ENCODE results near the gene ESPNL.
A peak's percentile ranks its signal among the peaks of the same experiment; 100 is the strongest.

ESPNL gene

GRCh38 chr2:238129166-238130010, 29.2 kb downstream of the ESPNL start:
- no peak for DNase-seq

GRCh38 chr2:238130111-238130695, 30.1 kb downstream of the ESPNL start:
- DNase-seq, result no peak

GRCh38 chr2:238130696-238131628, 30.8 kb downstream of the ESPNL start:
- no peak for DNase-seq

- DNase-seq, result no peak
Observed at GRCh38 chr2:238131761-238132462, 31.8 kb downstream of the ESPNL start.

- no peak for DNase-seq
Observed at GRCh38 chr2:238132463-238133450, 32.6 kb downstream of the ESPNL start.

GRCh38 chr2:238133499-238134392, 33.6 kb downstream of the ESPNL start:
- DNase-seq, result no peak

GRCh38 chr2:238134393-238134785, 34.2 kb downstream of the ESPNL start:
- DNase-seq, result no peak

GRCh38 chr2:238135601-238136150, 35.5 kb downstream of the ESPNL start:
- no peak for DNase-seq

- DNase-seq, result peak; percentile 40
Observed at GRCh38 chr2:238136820-238137537, 36.8 kb downstream of the ESPNL start.

GRCh38 chr2:238137885-238138284, 37.7 kb downstream of the ESPNL start:
- DNase-seq, result no peak

GRCh38 chr2:238138331-238139195, 38.4 kb downstream of the ESPNL start, which contains the start of gene KLHL30:
Gene KLHL30 (plus strand): TSS chr2:238138668. CDS start chr2:238140755, 2,087 bp downstream.
- DNase-seq, result no peak

- DNase-seq, result no peak
Observed at GRCh38 chr2:238139196-238140039, 39.3 kb downstream of the ESPNL start.

- no peak for DNase-seq
Observed at GRCh38 chr2:238140040-238140439, 39.9 kb downstream of the ESPNL start.

GRCh38 chr2:238140721-238141540, 40.8 kb downstream of the ESPNL start:
- DNase-seq, result no peak

GRCh38 chr2:238141541-238142318, 41.6 kb downstream of the ESPNL start:
- peak; percentile 40 for DNase-seq
